ENCODE data around the gene SCYGR2.
A peak's percentile ranks its signal among the peaks of the same experiment; 100 is the strongest.

SCYGR2 gene

GRCh38 chr2:227614740-227615139 lies 16.0 kb downstream of the SCYGR2 start, which contains the start of gene SCYGR3:
Gene SCYGR3 (minus strand): TSS chr2:227614840. CDS start chr2:227614840, 0 bp downstream.
- no peak for DNase-seq (ENCODE audit: low read depth)
- no peak for TF ChIP-seq CTCF (IDR thresholded peaks at IDR 0.05; ENCODE audit: low read depth, low read length, missing control alignments)
- no peak within 1 kb of the TSS for H3K4me3 ChIP-seq (ENCODE audit: low read depth, low read length)
- in situ Hi-C loops (cut with HindIII; ENCODE audit: low sequenced_read_pairs) = no loop called here

DNA sequence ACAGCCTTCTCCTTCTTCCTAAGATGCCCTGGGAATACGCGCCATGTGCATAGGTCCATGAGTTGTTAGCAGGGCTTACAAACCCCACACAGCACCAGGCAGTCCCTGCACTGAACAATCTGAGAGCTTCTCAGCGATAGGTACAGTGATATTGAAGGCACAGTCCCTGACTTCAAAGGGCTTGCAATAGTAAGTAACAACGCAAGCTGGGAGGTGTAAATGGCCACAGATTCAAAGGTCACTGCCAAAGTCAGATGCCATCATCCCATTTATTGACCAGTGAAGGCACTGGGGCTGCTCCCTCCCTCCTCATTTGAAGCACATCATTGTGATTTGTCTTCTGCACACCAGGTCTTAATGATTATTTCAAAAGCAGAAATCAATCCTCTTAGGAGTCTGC lies 16.5 kb downstream of the SCYGR2 start:
- no peak for TF ChIP-seq CTCF (IDR thresholded peaks at IDR 0.05; ENCODE audit: low read depth, low read length, missing control alignments)
- in situ Hi-C loops (cut with HindIII; ENCODE audit: low sequenced_read_pairs) = no loop called here
- no peak for DNase-seq (ENCODE audit: low read depth)
- H3K4me3 ChIP-seq (ENCODE audit: low read depth, low read length) = no peak overlapping the region

- DNase-seq (ENCODE audit: low read depth) = no peak
- no peak for TF ChIP-seq CTCF (IDR thresholded peaks at IDR 0.05; ENCODE audit: low read depth, low read length, missing control alignments)
- no peak overlapping the region for H3K4me3 ChIP-seq (ENCODE audit: low read depth, low read length)
- in situ Hi-C loops (cut with HindIII; ENCODE audit: low sequenced_read_pairs) = no loop called here
Measured at GRCh38 chr2:227615906-227616305, 17.2 kb downstream of the SCYGR2 start.

DNA sequence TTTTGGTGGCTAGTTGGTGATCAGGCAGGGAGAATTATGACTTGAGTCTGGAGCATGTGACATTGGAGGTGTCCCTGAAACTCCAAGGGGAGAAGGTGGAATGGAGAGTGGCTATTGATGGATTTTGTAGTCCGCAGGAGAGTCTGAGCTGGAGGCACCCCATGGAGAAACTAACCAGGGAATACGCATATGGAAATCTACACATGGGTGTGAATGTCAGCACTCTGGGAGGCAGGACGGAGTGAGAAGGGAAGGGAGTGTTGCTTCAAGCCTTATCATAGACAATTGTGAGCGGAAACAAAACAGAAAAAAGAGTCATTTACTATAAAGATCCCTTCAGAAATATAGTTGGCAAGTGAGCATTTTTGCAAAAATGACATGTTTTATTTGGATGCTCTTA lies 17.9 kb downstream of the SCYGR2 start:
- no peak for TF ChIP-seq CTCF (IDR thresholded peaks at IDR 0.05; ENCODE audit: low read depth, low read length, missing control alignments)
- no peak overlapping the region for H3K4me3 ChIP-seq (ENCODE audit: low read depth, low read length)
- in situ Hi-C loops (cut with HindIII; ENCODE audit: low sequenced_read_pairs) = no loop called here
- no peak for DNase-seq (ENCODE audit: low read depth)

- DNase-seq (ENCODE audit: low read depth) = no peak
- H3K4me3 ChIP-seq (ENCODE audit: low read depth, low read length) = no peak within 1 kb of the TSS
- in situ Hi-C loops (cut with HindIII; ENCODE audit: low sequenced_read_pairs) = no loop called here
- TF ChIP-seq CTCF (IDR thresholded peaks at IDR 0.05; ENCODE audit: low read depth, low read length, missing control alignments) = no peak
Measured at GRCh38 chr2:227617316-227618230, 18.9 kb downstream of the SCYGR2 start, which contains the start of gene SCYGR4. Gene SCYGR4 (plus strand): TSS chr2:227617498. CDS start chr2:227617498, 0 bp downstream.

- no peak for TF ChIP-seq CTCF (IDR thresholded peaks at IDR 0.05; ENCODE audit: low read depth, low read length, missing control alignments)
- in situ Hi-C loops (cut with HindIII; ENCODE audit: low sequenced_read_pairs) = no loop called here
- DNase-seq (ENCODE audit: low read depth) = peak; percentile 16
- H3K4me3 ChIP-seq (ENCODE audit: low read depth, low read length) = no peak overlapping the region
Measured at GRCh38 chr2:227623226-227623625, 24.5 kb downstream of the SCYGR2 start.

Data from astrocyte of the cerebellum (primary cell).